ENCODE data around the gene OR51B4.
"Not testable (repeated sequence)": the region's sequence is repeated elsewhere in the genome, so short reads cannot be mapped to it uniquely, and the experiment has no call there.

The OR51B4 gene
- 0 to 0.44 (median 0) reads per million in 17 experiments for total RNA-seq

DNA sequence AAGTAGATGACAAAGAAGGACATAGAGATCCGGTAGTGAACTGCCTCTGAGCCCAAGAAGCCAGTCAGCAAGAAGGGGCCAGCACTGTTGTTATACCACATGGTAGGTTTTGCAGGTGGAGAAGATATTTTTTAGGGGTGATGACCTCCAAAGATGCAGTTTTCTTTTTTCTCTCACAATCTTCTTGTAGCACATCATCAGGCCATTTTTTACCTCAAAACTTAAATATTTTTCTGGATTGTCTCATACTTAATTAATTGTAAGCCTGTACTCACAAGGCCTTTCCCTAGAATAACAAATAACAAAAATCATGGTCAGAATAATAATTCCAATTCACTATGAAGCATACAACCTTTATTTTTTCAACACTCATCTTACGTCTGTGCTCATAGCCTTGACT, at the start of gene OR51B4:
TSS of gene OR51B4 (minus strand) at position 101 of the 400 bp plus-strand sequence. CDS start at position 101, 0 bp downstream.
- DNase-seq: no peak

GRCh38 chr11:5351208-5351607, 49.5 kb upstream of the OR51B4 start, which contains the start of gene OR51B6:
Gene OR51B6, plus strand, starts transcription at chr11:5351508. Its CDS starts 0 bp downstream, at chr11:5351508.
- DNase-seq: no peak

GRCh38 chr11:5349550-5349949, 47.8 kb upstream of the OR51B4 start:
- DNase-seq: no peak

DNA sequence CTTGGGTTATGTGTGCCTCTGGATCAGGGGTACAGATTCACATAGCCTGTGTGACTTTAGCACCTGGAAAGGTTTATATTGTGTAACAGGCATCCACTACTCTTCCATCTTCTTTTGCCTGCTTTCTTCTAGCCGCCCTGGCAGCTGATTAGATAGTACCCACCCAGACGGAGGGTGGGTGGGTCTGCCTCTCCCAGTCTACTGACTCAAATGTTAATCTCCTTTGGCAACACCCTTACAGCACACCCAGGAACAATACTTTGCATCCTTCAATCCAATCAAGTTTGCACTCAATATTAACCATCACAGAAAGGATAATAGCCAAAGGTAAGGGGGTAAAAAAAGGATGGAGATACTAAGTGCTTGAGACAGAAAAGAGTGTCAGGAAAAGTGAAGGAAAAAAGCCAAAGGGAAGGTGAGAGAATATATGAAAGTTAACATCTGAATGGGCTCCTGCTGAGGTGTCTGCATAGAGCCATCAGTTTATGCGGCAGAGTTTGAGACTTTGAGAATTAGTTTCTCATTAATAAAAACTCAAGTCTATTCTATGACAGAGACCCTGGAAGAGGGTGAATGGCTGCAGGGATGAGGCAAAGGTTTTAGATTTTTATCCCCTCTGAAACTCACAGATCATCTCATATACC, 46.9 kb upstream of the OR51B4 start:
- no peak for DNase-seq

GRCh38 chr11:5345831-5346230, 44.1 kb upstream of the OR51B4 start:
- DNase-seq: no peak

- DNase-seq: no peak
Measured at GRCh38 chr11:5343474-5344335, 42.0 kb upstream of the OR51B4 start, which contains the start of gene OR51B5. Gene OR51B5, minus strand, starts transcription at chr11:5343524. Its CDS starts 0 bp downstream, at chr11:5343524.

DNA sequence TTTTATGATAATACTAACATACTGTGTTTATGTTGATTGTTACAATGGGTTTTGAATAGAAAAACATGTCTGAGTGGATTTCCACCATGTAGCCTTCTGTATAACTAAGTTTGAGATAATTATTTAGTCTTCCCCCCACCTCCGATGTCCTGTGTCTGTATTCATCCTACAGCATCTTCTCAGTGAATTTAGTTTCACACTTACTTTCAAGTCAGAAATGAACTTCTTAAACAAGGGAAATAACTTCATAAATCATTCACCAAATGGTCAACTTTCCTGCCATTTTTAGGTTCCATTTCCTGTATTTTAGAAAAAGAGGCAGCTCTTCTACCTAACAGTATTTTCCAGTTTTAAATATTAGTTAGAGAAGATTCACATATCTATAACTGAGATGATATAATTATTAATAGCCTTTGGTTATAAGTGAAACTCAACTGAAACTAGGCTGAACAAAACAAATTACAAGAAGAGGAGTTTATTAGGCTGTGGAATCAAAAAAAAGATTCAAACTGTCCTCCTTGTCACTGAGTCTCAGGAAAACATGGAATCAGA, 38.1 kb upstream of the OR51B4 start:
- no peak for DNase-seq

DNA sequence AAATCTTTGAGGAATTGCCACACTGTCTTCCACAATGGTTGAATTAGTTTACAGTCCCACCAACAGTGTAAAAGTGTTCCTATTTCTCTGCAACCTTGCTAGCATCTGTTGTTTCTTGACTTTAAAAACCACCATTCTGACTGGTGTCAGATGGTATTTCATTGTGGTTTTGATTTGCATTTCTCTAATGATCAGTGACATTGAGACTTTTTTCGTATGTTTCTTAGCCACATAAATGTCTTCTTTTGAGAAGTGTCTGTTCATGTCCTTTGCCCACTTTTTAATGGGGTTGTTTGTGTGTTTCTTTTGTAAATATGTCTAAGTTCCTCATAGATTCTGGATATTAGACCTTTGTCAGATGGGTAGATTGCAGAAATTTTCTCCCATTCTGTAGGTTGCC, 35.5 kb upstream of the OR51B4 start:
- not testable (repeated sequence) for DNase-seq

DNA sequence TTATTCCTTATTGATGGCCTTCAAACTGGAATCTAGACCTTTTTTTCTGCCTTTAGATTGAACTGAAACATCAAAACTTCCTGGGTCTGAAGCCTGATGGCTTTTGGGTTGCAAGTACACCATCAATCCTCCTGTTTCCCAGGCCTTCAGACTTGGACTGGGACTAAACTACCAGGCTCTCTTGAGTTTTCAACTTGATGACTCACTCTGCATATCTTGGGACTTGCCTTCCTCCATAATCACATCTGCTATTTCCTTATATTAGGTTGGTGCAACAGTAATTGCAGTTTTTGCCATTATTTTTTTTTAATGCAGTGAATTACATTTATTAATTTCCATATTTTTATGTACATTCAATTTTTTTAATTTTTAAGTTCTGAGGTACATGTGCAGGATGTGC, 34.6 kb upstream of the OR51B4 start:
- DNase-seq: no peak

DNA sequence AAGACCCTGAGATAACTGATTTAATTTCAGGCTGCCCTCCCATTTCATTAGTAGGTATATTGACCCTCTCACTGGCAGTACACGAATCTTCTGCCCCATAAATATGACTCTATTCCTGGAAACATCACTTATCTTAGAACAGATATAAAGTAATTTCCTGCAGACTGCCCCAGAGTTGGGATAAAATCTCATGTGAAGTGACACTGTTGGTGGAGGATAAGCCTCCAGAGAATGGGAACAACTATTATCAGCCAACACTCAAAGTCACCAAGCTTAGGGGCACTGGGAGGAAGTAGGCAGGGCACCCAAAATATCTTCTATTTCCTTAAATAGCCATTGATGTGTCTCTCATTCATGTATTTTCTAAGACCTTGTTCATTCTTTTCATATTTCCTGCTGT, 33.4 kb upstream of the OR51B4 start:
- DNase-seq: no peak

- DNase-seq: no peak
Measured at GRCh38 chr11:5324197-5324596, 22.5 kb upstream of the OR51B4 start, which contains the start of gene OR51B2. Gene OR51B2, minus strand, starts transcription at chr11:5324297. Its CDS starts 0 bp downstream, at chr11:5324297.

- DNase-seq: no peak
Measured at GRCh38 chr11:5317292-5317691, 15.5 kb upstream of the OR51B4 start.

DNA sequence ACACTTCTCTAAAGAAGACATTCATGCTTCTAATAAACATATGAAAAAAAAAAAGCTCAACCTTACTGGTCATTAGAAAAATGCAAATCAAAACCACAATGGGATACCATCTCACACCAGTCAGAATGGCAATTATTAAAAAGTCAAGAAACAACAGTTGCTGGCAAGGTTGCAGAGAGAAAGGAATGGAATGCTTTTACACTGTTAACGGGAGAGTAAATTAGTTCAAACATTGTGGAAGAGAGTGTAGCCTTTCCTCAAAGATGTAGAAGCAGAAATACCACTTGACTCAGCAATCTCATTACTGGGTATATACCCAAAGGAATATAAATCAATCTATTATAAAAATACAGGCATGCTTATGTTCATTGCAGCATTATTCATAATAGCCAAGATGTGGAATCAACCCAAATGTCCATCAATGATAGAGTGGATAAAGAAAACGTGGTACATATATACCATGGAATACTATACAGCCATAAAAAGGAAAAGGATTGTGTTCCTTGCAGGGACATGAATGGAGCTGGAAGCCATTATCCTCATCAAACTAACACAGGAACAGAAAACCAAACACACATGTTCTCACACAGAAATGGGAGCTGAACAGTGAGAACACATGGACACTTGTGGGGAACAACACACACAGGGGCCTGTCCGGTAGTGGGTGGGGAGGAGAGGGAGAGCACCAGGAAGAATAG, 11.7 kb upstream of the OR51B4 start:
- not testable (repeated sequence) for DNase-seq

GRCh38 chr11:5310423-5310822, 8.7 kb upstream of the OR51B4 start:
- DNase-seq: no peak

DNA sequence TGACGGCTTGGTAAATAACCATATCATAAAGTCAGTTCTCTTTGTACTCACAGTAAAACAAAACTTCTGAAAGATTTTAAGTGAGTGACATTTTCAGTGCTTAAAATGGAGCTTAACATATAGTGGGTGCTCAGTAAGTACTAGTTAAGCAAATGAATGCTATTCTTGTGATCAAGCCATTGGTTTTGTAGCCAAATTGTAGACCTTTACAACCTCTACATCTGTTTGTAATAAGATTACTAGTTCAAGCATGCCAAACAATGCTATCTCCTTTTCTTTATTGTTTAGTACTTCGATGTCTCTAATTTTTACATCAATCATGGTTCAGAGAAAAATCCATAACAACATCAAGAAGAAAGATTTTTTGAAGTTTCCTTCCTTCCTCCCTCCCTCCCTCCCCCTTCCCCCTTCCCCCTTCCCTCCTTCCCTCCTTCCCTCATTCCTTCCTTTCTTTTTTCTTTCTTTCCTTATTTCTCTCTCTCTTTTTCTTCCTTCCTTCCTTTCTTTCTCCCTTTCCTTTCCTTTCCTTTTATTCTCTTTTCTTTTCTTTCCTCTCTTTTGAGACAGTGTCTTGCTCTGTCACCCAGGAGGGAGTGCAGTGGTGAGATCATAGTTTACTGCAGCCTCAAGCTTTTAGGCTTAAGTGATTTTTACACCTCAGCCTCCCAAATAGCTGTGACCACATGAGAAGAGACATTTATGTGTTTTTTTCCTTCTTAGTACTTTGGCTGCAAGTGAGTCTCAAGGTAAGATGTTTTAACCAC, 5.7 kb upstream of the OR51B4 start:
- no peak for DNase-seq

- no peak for DNase-seq
Measured at GRCh38 chr11:5304046-5304445, 2.3 kb upstream of the OR51B4 start.

- no peak for DNase-seq
Measured at GRCh38 chr11:5303626-5304025, 1.9 kb upstream of the OR51B4 start.

DNA sequence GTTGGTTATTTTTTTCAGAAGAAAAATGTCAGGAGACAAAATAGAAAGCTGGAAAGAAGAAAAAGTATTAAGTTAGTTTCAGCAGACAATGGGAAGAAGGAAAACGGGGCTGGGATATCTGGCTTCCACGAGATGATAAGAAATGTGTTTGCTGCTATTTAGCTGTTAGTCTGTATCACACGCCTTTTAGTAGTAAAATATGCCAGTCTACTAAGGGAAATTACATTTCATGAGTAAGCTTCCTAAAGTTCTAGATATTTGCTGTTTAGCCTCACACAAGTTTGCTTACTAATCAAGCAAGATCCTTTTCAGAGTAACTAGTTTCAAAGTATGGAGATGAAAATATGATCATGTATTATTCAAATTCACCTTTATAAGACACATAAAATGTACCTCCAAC, 1.5 kb downstream of the OR51B4 start:
- DNase-seq: no peak

DNA sequence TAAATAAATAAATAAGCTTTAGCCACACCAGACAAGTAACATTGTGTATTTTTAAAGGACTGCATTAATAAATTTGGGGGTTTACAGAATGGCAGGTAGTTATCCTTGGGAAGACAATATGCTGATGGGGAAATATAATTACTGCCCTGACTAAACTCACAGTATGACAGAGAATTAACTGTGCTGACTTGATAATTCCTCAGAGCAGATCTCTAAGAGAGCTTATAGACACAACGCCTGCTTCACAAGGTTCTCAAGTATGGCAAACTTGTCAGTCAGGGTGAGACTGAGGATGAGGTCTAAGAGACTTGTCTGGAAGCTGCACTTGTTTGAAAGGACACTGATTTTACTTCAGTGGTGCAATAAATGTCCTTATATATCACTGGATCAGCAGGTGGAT, 3.3 kb downstream of the OR51B4 start:
- DNase-seq: no peak

DNA sequence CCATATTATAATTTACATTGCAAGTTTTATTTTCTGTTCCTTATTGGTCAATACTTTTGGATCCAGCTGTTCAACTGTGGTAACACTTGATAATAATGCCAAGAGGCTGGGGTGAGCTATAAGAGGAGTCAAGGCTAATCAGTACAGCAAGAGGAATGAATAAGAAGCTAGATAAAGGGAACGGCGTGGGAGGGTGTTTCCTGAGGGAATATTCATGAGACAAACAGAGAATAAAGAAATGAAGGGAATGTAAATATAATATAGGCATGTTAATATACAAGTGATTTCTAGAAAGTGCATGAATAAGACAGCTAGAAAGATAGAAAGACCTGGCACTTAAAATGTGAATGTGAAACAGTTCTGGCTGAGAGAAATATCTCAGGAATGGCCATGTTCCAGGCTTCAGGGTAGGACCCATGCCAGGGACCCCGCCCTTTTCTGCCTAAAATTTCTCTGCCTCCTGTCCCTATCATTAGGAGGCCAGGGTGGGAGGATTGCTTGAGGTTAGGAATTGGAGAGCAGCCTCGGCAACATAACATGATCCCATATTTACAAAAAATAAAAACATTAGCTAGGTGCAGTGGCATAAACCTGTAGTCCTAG, 3.9 kb downstream of the OR51B4 start:
- no peak for DNase-seq

DNA sequence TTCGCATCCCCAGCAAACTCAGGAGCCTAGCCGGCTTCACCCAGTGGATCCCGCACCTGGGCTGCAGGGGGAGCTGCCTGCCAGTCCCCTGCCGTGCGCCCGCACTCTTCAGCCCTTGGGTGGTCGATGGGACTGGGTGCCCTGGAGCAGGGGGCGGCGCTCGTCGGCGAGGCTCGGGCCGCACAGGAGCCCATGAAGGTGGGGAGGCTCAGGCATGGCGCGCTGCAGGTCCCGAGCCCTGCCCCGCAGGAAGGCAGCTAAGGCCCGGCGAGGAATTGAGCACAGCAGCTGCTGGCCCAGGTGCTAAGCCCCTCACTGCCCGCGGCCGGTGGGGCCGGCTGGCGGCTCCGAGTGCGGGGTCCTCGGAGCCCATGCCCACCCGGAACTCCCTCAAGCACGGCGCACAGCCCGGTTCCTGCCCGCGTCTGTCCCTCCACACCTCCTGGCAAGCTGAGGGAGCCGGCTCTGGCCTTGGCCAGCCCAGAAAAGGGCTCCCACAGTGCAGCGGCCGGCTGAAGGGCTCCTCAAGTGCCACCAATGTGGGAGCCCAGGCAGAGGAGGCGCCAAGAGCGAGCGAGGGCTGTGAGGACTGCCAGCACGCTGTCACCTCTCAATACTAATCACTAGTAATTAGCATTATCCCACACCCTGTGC, 7.3 kb downstream of the OR51B4 start:
- DNase-seq: not testable (repeated sequence)
